GM19455 (cell line): ENCODE results near the gene SLC13A3.
"Not testable (repeated sequence)": the region's sequence is repeated elsewhere in the genome, so short reads cannot be mapped to it uniquely, and the experiment has no call there.

ENCODE experiments used
- ATAC-seq: cut with Tn5 transposase; IDR thresholded peaks from one replicate; pipeline ENCODE4 v1.9.1; 2021; ENCODE audit not compliant: unreplicated experiment

Gene SLC13A3

DNA sequence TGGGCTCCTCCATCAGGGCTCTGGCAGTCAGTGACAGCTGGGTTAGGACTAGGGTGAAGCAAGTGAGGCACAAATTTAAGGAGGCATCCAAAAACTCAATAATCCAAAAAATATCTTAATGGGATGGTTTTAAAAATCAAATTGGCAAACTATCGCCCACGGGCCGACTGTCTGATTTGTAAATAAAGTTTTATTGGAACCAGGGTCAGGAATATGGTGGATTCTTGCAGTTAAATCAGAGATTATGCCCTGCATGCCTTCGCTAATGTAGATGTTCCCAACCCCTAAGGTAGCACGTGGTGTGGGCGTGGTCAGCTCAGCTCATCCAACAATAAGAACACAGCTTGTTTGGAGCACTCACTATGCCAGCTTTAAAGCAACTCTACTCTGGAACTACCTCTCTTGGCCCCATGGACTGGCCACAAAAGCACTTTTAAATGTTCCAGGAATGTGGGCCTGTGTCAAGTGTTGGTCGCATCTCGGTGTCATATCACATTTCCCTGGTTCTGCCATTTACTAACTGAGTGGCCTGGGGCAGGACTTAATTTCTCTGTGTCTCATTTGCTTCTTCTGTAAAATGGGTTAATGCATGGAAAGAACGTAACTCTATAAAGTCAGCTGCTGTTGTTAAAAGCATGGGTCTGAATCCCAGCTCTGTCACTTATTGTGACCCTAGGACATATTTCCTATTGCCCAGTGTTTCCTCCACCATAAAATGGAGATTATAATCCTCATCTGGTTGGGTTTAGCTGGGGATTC lies 31.0 kb upstream of the SLC13A3 start:
- ATAC-seq: no peak

DNA sequence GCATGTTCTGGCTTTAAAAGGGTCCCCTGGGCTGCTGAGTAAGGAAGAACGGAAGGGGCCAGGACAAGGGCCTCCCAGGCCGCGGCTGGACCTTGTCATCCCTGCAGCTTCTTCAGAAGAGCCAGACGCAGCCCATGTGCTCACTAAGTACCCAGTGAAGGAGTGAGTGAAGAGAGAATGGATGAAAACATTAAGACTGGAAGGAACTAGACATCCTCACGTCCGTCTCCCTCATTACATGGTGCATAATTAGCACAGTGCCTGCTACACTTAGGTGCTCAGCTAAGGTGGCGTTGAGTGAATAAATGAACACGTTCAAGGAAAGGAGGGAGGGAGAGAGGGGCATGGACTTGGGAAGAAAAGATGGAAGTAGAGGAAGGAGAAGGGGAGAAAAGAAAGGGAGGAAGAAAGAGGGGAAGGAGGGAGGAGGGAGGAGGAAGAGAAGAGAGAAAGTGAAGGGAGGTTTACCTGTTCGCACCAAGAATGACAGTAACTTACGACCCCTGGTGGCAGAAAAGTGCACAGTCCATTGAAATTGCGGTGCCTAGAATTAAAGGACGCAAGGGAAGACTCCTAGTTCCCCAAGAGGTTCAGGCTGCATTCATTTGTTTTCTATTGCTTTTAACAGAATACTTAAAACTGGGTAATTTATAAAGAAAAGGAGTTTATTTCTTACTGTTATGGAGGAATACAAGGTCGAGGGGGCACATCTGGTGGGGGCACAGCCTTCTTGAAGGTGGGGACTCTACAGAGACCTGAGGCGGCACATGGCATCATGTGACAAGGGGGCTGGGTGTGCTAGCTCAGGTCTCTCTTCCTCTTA lies 30.0 kb upstream of the SLC13A3 start:
- ATAC-seq: no peak

DNA sequence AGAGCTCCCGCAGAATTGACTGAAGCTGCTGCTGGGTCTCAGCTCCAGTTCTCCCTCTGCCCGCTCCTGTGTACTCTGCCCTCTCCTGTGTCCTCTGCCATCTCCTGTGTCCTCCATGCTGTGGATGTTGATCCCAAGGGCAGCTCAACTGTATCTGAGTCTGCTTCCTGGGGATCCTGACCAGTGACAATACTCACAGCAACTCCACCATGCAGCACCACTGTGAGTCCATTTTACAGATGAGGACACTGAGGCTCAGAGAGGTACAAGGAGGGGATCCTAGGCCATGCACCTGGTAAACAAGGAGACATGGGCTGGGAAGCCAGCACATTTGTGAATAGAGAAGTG lies 29.4 kb upstream of the SLC13A3 start:
- no peak for ATAC-seq

DNA sequence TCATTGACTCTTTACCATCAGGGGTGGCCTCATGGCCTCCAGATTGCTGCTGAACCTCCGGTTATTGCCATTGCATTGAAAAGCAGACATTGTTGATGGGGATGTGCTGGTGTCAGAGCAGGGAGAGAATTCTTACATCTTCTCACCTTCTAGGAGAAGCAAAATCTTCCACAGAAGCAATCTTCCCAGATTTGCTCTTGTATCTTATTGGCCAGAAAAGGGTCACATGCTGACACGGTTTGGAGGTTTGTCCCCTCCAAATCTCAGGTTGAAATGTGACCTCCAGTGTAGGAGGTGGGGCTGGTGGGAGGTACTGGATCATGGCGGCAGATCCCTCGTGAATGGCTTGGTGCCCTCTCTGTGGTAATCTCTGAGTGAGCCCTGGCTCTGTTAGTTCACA lies 27.3 kb upstream of the SLC13A3 start:
- ATAC-seq: no peak

DNA sequence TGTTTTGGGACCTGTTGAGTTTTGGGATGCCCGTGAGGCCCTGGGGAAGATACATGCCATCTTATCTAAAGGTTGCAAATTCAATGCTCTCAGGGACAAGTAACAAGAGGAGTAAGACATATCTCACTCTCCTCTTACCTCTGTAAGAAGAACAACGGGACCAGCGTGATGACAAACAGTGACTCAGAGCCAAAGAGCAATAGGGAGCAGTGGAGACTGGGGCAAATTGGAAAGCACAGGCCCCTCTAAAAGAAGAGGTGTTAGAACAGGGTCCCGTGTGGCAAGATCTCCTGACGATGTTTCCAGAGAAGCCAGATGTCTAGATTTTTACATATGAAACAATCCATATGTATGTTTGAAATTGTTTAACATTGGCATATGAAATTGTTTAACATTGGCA lies 26.3 kb upstream of the SLC13A3 start:
- no peak for ATAC-seq

DNA sequence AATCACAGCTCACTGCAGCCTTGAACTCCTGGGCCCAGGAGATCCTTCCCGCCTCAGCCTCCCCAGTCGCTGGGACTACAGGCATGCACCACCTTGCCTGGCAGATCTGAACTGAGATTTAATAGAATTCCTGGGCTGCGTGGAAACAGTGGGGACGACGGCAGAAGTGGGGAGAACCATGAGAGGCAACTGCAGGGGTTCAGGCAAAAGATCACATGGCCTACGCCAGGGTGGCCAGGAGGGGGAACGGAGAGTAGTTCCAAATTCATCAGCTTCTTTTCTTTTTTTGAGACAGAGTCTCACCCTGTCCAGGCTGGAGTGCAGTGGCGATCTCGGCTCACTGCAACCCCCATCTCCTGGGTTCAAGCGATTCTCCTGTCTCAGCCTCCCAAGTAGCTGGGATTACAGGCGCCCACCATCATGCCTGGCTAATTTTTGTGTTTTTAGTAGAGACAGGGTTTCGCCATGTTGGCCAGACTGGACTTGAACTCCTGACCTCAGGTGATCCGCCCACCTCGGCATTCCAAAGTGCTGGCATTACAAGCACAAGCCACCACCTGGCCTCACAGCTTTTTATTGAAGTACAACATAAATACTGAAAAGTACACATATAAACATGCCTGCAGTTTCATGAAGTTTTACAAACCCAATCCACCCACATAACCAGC lies 25.5 kb upstream of the SLC13A3 start:
- not testable (repeated sequence) for ATAC-seq

DNA sequence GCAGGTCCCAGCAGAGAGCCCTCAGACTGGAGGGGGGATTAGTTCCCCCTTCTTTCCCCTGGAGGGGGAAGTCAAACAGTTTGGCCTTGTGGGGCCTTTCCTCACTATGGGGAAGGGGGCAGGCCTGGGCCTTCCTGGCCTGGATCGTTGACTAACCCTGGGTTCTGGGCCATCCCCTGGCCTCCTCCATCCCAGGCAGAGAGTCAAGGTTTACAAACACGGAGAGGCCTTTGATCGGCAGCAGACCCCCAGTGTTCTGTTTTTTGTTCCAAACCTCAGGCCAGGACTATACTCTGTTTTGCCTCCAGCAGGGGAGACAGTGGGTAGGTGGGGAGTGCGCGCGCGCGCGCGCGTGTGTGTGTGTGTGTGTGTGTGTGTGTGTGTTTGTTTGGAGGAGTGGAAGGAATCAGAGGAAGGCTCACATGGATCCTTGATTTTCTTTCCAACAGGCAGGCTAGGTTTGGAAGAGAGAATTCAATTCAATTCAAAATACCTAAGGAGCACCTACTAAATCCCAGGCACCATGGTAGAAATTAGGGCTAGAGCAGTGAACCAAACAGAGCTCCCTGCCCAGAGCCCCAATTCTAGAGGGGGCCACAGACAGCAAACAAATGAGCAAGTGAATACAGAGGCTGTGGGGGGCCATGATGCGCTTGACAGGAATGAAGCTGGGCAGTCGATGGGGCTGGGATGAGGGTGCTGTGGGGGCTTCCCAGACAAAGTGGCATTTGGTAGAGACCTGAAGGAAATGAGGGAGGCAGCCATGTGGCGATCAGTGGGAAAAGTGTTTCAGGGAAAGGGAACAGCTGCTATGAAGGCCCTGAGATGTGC lies 23.2 kb upstream of the SLC13A3 start:
- ATAC-seq: no peak

DNA sequence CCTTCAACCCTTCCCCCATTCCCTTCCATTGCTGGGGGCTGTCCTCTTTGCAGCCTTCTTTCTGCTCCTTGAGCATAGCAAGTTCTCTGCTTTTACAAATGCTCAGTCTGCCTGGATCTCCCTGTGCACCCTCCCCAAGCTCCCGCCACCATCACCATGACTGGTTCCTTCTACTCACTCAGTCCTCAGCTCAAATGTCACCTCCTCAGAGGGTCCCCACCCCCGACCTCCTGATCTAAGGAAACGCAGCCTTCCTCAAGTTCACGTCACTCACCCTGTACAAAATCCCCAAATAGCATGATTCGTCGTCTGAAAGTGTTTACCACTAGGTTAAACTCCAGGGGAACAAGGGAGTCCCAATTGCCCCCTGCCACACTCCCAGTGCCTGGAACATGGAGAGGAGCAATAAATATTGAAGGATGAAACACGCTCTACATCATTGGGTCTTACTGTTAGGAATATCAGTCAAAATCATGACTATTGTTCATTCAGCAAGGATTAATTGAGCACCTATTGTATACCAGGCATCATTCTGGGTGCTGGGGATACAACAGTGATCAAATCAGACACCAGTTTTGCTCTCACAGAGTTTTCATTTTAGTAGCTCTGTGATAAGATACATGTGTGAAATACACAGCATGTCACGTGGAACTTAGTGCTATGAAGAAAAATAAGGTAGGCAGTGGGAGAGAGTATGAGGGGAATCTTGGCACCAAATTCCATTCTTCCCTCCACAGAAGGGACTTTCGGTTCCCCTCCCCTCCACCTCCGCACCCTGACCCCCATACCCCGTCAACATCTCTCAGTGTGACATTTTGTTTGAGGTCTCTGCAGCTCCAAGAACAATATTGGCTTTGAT lies 22.4 kb upstream of the SLC13A3 start:
- ATAC-seq: no peak

DNA sequence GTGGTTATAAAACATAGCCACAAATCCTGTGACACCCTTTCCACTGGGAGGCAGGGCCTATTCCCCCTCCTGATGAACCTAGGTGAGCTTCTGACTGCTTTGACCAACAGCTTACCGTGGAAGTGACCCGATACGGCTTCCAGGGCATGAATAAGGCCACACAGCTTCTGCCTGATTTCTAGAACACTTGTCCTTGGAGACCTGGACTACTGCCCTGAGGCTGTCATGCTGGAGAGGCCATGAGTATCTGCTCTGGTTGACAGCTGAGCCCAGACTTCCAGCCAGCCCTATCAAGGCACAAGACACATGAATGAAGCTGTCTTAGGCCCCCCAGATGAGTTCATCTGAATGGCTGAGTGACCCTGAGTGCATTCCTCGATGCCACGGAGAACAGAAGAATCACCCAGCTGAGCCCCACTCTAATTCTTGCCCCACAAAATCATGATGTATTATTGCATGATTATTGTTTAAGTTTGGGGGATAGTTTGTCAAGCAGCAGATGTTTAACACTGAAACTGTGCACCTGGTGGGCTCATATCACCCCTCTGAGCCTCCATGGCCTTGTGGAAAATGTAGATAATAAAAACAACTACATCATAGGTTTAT lies 21.4 kb upstream of the SLC13A3 start:
- ATAC-seq: no peak

DNA sequence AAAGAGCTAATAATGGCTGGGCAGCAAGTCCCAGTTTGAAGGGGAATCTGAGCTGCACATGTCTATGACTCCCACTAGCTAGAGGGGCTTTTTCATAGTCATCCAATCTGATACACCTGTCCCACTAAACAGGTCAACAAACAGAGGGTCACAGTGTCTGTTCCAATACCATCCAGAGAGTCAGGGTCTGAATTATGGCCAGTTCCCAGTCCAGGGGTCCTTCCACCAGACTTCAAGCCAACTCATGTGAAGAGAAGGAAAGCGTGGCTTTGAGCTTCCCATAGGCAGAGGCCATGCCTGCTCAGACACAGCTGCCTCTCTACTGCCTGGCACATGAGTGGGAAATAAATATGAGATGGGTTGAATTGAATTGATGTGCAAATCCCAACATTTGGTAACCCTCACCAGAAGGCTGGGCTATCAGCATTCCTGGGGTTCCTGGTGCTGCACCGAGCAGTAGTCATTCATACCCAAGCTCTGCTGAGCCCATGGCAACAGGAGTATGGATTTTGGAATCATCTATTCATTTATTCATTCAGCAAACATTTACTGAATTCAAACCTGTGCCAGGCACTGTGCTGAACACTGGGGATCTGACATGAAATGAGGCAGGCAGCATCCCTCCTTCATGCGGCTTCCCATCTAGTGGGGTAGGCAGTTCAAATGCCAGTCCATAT lies 20.7 kb upstream of the SLC13A3 start:
- ATAC-seq: no peak

DNA sequence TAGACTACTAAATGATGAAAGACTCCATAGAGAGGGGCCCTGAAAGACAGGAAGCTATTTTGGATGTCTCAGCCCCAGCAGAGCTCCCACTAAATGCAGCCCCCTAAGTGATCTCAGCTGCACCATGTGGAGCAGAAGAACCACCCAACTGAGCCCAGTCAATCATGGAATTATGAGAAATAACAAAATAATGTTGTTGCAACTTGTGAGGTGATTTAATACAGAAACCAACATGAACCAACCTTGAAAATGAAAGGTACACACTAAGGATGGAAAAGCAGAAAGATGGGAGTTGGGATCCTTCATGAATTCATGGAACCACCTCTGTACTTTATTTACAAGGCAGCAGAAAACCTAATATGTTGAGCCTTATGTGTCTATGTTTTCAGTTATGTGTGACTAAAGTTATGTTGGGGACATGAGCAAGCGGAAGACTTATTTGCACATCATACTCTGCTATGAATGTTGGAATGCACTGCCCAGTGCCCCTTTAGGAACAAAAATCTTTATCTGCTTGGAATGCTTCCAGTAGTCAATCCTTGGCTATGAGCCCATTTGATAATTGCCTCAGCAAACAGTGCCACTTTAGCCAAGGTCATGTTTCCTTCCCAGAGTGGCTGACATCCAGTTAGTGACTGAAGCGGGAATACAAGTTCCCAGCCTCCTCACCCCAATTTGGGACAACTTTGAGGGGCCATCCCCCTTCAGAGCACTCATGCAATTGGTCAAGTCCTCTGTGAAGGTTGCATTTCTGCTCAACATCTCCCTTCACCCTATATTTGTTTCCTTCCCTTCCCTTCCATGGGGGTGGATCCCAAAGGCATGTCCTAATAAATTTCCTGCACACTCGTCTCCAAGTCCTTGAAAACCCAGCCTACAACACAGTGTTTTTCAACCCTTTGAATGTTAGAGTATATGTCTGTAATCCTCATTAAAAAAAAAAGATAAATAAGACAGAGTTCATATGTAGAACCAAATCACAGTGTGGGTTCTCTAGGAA lies 19.6 kb upstream of the SLC13A3 start:
- no peak for ATAC-seq

DNA sequence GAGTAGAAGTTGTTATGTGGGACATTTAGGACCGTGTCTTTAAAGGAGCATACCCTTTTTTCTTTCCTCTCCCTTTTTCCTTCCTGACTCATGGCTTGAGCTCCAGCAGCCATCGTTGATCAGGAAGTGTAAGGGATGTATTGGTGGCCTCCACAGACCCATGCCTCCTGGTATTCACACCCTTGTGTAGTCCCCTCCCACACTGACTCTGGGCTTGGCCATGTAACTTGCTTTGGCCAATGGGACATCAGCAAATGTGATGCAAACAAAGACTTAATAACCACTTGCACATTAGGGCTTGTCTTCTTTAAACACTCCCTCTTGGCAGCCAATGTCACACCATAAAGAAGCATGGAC lies 18.9 kb upstream of the SLC13A3 start:
- no peak for ATAC-seq

DNA sequence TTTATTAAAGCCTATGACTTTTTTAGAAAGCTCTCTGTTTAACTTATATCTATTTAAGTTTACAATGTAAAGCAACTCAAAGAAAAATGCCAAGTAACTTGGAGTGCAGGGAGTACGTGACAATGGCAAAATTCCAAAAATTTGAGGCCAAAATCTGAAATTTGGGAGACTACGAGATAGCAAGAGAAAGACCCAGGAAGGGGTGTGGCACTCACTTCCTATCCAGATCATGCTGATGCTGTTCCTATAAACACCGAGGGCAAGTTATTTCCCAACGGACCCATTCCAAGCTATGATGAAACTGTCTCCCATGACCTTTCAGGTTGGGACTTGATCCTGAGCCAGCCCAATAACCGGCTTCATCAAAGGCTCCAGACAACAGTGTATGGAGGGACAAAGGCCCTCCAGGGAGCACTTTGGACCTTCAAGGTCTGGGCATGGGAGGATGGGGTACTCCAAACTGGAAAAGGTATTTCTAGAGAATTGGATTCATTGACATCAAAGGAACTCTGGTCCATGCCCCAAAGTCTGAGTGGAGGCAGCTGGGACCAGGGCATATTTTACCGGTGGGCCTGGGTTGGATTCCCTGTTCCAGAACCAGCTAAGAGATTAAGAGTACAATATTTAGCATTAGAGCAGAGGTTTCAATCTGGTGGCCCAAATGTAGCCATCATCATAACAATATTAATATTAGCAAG lies 15.7 kb upstream of the SLC13A3 start:
- no peak for ATAC-seq

DNA sequence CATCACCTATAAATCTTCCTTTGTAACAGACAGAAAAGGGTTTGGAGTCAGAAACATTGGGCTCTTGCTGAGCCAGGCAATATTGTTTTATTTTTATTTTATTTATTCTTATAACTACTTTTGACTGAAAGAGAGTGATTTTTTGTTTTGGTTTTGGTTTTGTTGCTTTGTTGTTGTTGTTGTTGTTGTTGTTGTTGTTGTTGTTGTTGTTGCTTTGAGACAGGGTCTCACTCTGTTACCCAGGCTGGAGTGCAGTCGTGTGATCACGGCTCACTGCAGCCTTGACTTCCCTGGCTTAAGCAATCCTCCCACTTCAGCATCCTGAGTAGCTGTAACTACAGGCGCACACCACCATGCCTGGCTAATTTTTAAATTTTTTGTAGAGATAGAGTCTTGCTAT lies 15.0 kb upstream of the SLC13A3 start:
- ATAC-seq: no peak

DNA sequence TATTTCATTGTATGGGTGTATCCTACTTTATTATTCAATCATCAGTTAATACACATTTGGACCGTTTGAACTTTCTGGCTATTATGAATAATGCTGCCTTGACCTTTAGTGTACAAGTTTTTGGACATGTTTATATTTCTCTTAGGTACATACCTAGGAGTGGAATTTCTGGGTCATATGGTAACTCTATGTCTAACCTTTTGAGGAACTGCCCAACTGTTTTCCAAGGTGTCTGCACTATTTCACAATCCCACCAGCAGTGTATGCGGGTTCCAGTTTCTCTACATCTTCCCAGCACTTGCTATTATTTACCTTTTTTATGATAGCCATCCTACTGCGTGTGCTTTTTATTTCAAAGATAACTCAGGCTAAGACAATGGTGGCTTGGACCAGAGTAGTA lies 14.3 kb upstream of the SLC13A3 start:
- no peak for ATAC-seq

DNA sequence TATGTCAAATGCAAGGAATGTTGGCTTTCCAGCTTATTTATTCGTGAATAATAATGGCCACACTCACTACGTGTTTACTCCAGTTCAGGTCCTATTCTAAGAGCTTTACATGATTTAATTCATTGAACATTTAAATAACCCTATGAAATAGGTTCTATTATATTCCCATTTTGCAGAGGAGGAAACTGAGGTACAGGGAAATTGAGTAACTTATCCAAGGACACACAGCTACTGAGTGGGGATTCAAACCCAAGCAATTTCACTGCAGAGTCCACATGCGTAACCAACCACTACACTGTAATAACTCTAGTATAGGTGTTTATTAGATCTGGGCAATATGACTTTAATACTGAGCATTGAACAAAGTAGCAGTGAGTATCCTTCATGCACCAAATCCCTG lies 12.3 kb upstream of the SLC13A3 start:
- no peak for ATAC-seq

DNA sequence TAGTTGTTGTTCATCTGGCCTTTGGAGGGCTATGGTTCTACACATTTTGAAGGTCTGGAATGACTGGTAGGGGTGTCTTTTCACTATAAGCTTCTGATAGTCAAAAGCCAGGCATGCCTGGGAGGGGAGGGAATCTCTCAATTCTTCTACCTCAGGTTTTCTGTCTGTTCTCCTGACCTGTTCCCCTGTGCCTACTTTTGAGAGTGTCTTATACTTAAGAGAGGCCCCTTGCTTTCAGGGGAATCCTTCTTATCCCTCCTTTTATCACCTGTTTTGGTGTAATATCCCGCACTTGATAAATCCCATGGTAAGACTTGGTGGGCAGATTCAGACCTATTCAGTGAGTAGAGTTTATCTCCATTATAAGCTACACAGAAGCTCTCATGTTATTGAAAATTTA lies 10.4 kb upstream of the SLC13A3 start:
- no peak for ATAC-seq

DNA sequence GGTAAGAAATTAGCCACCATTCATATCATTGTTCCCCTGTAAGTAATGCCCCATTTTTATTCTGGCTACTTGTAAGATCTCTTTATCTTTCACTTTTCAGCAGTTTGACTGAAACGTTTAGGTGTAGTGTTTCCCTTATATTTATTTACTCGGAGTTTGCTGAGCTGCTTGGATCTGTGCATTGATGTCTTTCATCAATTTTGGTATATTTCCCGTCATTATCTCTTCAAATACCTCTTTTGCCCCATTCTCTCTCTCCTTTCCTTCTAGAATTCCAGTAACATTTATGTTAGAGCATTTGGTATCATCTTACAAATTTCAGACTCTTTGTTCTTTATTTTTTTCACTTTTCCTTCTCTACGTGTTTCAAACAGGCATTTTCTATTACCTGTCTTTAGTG lies 9.2 kb upstream of the SLC13A3 start:
- no peak for ATAC-seq
